Raji (cell line): Measurements from ENCODE around the gene CAPN10.

Source experiments
- POLR2A ChIP-seq: IDR thresholded peaks from 2 replicates; pipeline ENCODE4 v1.6.1; 2011; ENCODE audit warnings: low read depth, low read length, control low read depth; ENCODE audit not compliant: insufficient read depth

Gene CAPN10

DNA sequence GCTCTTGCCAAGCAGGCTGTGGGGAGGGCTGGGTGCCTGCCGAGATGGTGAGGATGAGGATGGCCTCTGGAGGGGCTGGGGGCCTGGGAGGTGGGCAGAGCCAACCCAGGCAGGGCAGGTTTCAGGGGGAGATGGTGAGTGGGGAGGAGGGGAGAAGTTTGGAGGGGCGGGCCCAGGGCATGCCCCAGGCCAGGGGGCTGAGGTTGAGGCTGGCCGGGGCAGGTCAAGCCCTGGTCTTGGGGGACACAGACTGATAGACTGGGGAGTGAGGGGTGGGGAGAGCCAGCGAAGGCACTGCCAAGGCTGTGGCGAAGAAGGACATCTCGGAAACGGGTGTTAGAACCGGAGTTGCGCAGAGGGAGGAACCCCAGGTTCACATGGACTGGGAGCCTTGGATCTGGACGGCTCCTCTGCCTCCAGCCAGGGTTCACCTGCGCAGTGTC is 12.6 kb downstream of the CAPN10 start:
- TF ChIP-seq POLR2A = no peak

DNA sequence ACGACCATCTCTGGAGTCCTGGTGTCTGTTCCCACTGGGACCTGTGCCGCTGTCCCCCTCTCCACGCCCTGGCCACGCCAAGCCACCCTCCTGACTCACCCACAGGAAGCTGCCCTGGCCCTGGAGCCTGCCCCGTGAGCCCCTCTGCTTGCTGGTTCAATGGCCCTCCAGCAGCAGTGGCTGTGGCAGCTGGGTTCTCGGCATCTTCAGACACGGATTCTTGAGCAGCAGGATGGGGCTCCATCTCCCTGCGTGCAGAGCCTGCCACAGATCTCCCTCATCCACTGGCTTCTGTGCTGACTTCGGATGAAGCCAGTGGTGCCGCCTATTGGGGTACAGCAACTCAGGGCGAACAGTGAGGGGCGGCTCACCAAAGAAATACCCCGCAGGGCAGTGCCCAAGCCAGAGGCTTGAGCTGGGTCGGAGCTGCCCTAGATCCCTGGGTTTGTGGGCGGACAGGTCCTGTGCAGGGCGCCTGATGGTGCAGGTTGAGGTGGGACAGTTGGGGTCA is 14.0 kb downstream of the CAPN10 start:
- no peak for TF ChIP-seq POLR2A

DNA sequence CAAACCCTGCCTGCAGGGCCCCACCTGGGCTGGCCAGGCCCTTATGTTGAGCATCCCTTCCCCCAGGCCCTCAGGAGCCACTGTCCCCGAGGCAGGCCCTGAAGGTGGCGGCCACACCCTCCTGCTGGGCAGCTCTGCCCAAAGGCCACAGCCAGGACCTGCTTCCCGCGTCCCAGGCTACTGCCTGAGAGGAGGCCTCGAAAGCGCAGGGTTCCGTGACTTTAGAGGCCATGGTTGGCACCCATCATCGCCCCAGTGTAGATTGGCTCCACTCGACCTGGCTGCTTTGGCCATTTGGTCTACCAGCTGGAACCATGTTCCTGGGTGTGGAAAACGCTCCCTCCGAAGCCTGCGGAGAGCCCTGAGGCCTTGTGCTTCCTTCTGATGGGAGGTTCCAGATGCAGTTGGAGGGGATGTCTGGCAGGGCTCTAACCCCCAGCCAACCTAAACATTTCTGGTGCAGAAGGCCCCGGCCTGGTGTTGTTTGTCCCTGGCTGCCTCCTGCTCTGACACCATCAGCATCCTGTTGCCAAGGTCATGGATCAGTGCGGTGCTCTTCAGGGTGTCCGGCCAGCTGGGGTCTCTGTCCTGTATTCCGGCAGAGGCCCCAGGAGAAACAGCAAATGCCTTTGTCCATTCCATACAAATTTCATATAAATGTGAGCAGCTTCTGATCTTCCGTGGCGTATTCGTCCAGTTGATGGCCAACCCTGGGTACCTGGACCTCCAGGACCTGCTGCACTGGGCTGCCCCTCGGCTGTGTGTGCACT is 14.7 kb downstream of the CAPN10 start:
- no peak for TF ChIP-seq POLR2A

DNA sequence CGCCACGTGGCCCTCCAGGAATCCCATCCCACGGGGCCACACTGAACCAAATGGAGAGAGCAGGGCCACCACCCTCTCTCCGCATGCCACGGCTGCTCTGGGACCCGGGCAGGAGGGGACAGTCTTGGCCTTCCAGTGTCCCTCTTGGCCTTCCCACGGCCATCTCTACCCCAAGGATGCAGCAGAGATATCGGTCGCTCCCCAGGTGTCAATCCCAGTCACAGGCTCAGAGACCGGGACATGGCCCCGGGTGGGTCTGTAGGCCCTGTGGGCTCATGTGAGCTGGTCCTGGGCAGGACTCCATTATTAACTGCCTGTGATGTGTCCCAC is 15.3 kb downstream of the CAPN10 start:
- no peak for TF ChIP-seq POLR2A

DNA sequence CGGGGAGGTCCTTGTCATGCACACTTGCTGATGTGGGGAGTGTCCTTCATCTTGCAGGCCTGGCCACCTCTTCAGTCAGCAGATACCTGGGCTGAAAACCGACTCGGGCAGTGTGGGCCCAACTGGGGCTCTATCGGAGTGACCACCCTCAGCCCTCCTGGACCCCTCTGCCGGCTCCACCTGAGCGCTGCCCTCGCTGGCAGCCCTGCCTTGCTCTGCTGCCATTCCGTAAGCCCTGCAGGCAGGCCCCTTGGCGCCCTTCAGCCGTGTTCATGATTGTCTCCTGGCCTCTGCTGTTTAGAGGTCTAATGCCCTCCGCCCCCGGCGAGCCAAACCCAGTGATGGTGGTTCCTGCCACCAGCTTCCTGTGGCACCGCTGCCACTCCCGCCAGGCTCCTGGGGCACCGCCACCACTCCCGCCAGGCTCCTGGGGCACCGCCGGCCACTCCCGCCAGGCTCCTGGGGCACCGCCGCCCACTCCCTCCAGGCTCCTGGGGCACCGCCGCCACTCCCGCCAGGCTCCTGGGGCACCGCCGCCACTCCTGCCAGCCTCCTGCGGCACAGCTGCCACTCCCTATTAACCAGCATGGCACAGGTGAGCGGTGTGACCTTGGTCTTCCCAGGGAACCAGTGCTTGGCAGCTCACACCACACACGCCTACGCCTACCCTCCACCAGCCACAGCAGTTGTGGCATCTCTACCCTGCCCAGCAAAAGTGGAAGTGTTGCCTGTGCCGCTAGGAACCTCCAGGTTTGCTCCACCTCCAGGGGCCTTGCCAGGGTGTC is 15.9 kb downstream of the CAPN10 start:
- TF ChIP-seq POLR2A = no peak

DNA sequence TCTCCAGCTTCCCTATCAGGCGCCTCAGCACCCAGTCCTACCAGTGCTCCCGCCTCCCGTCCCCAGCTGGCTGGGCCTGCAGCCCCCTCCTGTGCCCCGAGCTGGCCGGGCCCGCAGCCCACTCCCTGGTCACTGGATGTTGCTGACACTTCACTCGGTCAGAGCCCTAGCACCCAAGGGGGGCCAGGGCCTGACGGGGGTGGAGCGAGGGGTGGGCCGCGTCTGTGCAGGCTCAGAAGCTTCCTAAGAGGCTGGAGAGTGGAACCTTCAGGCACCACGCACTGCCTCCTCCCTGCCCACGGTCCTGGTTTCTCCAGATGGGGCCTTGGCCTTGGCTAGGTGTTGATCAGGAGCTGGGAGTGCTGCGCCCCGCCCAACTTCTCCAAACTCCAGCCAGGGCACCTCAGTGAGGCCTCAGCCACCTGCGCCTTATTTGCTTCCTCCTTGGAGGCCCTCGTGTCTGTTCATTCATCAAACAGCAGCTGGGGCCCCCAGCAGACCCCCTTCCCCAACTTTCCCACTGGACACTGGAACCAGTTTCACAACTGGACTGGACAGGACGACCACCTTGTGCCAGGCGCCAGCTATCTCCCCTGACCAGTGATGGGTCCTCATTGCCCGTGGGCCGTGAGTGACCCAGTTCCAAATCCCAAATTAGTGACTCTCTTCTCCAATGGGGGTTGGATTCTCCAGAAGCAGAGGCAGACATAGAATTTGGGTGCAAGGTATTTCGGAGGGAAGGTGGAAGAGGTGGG is 16.7 kb downstream of the CAPN10 start:
- TF ChIP-seq POLR2A = no peak

DNA sequence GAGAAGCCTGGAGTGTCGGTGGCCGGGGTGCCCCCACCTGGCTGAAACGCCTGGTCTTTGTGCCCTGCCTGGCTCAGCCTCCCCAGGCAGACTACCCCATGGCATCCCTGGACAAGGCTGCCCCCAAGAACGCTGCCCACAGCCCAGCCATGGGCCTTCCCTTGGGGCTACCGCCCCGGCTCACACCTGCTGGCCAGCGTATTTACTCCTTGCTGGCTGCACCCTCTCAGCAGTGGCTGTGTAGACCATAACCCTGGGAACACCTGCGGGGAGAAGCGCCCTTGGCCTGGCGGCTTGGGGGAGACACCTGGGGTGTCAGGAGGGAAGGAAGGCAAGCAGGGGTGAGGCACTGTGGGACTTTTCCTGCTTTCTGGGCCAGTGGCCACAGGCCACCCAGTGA is 17.3 kb downstream of the CAPN10 start:
- no peak for TF ChIP-seq POLR2A

DNA sequence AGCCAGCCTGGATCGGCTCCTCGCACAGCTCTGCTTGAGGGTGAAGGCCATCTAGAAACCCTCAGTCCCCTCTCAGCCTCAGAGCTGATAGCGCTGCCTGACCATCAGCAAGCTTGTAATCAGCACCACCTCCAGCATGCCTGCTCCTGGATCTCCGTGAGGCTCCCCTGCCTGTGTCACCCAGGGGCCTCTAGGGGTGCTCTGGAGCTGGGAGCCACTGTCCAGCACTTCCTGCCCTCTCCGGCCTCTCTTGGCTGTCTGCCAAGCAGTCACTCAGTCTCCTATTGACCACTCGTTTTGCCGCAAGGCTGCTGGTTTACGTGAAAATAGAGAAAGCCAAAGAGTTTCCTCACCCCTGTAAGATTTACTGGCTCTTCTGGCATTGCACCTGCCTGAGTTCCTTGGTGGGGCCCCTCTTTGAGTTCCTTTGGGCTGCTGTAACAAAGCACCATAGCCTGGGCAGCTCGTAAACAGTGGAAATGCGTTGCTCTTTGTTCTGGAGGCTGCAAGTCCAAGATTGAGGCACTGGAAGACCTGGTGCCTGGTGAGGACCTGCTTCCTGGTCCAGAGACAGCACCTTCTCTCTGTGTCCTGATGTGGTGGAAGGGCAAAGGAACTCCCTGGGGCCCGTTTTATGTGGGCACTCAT is 17.9 kb downstream of the CAPN10 start:
- no peak for TF ChIP-seq POLR2A

DNA sequence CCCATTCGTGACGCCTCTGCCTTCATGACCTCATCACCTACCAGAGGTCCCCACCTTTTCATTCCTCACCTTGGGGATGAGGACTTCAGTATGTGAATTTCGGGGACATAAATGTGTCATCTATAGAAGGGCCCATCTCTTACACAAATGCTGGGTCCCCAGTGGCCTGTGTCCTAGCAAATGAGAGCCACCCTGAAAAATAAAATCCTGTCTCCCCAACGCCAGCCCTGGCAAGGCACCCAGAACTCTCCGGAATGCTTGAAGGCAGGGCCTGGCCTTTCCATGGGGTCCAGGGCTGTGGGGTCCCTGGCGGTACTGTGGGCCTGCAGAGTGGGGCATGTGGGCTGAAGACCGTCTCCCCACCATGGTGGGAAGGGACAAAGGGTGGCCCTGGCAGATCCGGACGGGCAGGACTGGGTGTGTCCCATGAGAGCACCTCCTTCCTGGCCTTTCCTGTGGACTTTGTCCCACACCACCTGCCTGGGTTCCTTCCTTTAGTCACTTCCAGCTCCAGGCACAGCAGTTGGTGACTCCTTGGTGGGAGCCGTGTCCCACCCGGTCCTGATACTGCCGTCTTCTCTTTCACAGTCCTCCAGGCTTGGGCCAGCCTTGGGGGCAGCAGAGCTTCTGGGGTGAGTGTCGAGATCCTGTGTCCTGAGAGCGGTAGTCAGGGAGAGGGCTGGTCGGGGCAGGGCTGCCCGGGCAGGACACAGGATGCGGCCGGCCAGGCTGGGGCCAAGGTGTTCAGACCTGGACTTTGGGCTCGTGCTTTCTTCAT is 18.6 kb downstream of the CAPN10 start:
- no peak for TF ChIP-seq POLR2A

DNA sequence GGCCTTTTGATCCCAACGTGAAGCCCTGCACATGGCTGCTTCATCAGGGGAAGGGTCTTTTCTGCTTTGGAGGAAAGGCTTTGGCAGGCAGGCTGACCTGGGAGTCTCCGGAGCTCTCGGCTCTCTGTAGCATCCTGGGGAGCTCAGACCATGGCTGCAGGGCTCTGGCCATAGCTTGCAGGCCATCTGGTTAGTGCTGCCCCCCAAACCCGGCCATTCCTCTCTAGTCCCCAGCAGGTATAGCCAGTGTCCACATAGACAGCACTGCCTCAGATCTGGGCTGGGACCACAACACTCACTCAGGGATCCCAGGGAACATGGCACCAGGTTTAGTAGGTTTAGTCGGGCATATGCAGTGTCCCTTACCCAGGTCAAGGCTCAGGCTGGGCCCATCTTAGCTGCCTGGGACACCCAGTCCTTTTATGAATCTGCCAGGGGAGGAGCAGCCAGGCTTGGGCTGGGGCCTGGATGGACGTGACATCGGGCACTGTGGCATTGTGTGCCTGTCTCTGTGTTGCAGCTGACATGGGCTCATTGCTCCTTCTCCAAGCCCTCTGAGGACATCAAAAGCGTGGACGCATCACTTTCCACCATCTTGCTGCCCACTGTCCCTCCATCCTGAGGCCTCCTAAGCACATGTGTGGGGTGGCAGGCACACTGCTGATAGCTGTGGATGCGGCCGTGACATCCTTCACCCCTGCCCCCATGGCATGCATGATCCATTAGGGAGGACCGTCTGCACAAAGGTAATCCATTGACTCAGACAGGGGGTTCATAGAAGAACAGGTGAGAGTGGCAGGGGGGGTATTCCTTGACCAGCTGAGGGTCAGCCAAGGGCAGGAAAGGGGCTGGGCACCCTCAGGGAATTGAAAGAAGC is 19.6 kb downstream of the CAPN10 start:
- TF ChIP-seq POLR2A = no peak

DNA sequence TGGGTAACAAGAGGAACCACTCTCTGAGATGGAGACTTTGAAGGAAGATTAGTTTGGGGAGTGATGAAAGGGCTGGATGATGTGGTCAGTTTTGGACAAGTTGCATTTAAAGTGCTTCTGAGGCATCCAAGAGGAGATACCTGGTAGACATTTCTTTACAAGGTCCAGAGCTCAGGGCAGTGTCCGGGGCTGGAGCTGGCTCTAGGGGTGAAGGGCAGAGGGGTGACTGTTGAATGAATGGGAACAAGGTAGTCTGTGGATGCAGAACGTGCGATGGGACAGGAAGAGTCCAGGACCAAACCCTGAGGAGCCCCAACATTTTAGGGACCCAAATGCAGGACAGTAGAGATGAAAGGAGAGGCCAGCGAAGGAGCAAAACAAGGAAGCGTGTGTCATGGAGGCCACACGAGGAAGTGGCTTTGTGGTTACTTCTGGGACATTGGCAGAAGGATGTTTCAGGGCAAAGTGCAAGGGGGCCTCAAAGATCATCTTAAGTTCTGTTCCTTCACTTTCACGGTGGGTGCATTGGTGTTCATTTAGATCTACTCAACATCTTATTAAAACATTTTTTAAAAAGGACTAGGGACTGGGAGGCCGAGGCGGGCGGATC is 25.2 kb downstream of the CAPN10 start:
- TF ChIP-seq POLR2A = no peak

DNA sequence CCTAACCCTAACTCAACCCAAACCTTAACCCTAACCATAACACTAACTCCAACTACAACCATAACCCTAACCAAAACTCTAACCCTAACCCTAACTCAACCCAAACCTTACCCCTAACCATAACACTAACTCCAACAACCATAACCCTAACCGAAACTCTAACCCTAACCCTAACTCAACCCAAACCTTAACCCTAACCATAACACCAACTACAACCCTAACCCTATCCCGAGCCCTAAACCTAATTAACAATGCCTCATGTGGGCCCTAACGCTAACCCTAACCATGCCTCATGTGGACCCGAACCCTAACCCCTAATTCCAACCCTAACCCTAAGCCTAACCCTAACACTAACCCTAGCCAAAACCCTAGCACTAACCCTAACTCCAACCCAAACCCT is 27.2 kb downstream of the CAPN10 start:
- no peak for TF ChIP-seq POLR2A

DNA sequence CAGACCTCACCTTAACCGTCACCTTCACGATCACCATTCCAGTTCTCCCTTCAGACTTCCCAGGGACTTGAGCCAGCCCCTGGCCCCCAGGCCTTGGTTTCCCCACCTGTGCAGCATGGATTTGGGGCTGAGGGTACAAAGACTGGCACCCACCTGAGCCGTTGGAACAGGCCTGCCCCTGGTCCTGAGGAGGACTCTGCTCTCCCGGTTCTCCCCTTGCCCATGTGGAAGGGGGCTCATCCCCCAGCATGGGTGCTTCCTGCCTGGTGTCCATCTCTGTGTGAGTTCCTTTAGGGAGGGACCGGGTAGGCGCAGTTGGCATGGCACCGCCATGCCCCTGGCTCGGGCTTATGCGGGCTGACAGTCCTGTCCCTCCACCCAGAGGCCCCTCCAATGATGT is 27.9 kb downstream of the CAPN10 start:
- TF ChIP-seq POLR2A = no peak
